Naive thymus-derived CD4-positive, alpha-beta T cell (primary cell): Measurements from ENCODE around the gene BCDIN3D. TPM values are rescaled to one million over a fixed set of nuclear protein-coding genes. Genes with fewer than 3 reads are reported as not detected.
A peak's percentile ranks its signal among the peaks of the same experiment; 100 is the strongest.

Source experiments
- ATAC-seq: fragments of 150-1000 bp; cut with Tn5 transposase; 2 replicates; pipeline ENCODE4 v1.10.0; 2021; ENCODE audit warnings: mild to moderate bottlenecking, moderate library complexity
- CTCF ChIA-PET: fragments of 350-600 bp; sonication (Branson Sonifier 250); formaldehyde crosslinking; loops from one replicate; lab custom pipeline; 2021; ENCODE audit warnings: antibody characterized with exemption; lab: Charles Lee
- POLR2A ChIA-PET: fragments of 350-600 bp; sonication (Branson Sonifier 250); formaldehyde crosslinking; loops from one replicate; lab custom pipeline; 2021; ENCODE audit warnings: antibody characterized with exemption, inconsistent platforms; lab: Charles Lee
- DNase-seq, 9 donors: peaks; one replicate each; pipeline versions ENCODE4 v3.0.0 to v3.0.0-alpha.2; 2020 to 2022; ENCODE audit warnings: mixed read lengths in 1 of 9
- H3K27ac ChIP-seq: one replicate; pipeline ENCODE4 v1.7.0; 2013; ENCODE audit warnings: mild to moderate bottlenecking, low read depth, low read length, moderate library complexity
- H3K27me3 ChIP-seq, 2 donors: one replicate each; pipeline ENCODE4 v1.7.0; 2013; ENCODE audit warnings: low read length in 2 of 2, mild to moderate bottlenecking in 2 of 2, moderate library complexity in 2 of 2; ENCODE audit not compliant: control insufficient read depth in 2 of 2, insufficient read depth in 2 of 2
- H3K36me3 ChIP-seq, 3 experiments: 1 replicate in 2 of 3; 2 replicates in 1 of 3; pipeline ENCODE4 v1.7.0; 2013; ENCODE audit warnings: low read length in 3 of 3, mild to moderate bottlenecking in 3 of 3, moderate library complexity in 1 of 3; ENCODE audit not compliant: insufficient read depth in 3 of 3, control insufficient read depth in 2 of 3
- H3K4me1 ChIP-seq, 2 donors: one replicate each; pipeline ENCODE4 v1.7.0; 2013; ENCODE audit warnings: low read length in 2 of 2, mild to moderate bottlenecking in 2 of 2, moderate library complexity in 1 of 2; ENCODE audit not compliant: control insufficient read depth in 2 of 2, insufficient read depth in 2 of 2
- H3K4me3 ChIP-seq: 2 replicates; pipeline ENCODE4 v1.7.0; 2013; ENCODE audit warnings: mild to moderate bottlenecking, low read length
- H3K9me3 ChIP-seq, 3 experiments: 1 replicate in 2 of 3; 2 replicates in 1 of 3; pipeline ENCODE4 v1.7.0; 2013; ENCODE audit warnings: low read length in 3 of 3; ENCODE audit not compliant: control insufficient read depth in 2 of 3
- H3K27ac Mint-ChIP-seq, 9 donors: one replicate each; pipeline ENCODE4 v1.8.0; 2020 to 2022; ENCODE audit warnings: mixed read lengths in 9 of 9, mild to moderate bottlenecking in 8 of 9, moderate library complexity in 5 of 9, inconsistent platforms in 2 of 9
- H3K27me3 Mint-ChIP-seq, 5 donors: one replicate each; pipeline ENCODE4 v1.8.0; 2021 to 2022; ENCODE audit warnings: mixed read lengths in 5 of 5, mild to moderate bottlenecking in 1 of 5
- H3K36me3 Mint-ChIP-seq, 5 donors: one replicate each; pipeline ENCODE4 v1.8.0; 2020 to 2022; ENCODE audit warnings: mixed read lengths in 5 of 5, mild to moderate bottlenecking in 3 of 5, inconsistent platforms in 1 of 5
- H3K4me1 Mint-ChIP-seq, 7 donors: one replicate each; pipeline ENCODE4 v1.8.0; 2020 to 2022; ENCODE audit warnings: mixed read lengths in 7 of 7, mild to moderate bottlenecking in 3 of 7, inconsistent platforms in 1 of 7
- H3K4me3 Mint-ChIP-seq, 10 donors: one replicate each; pipeline ENCODE4 v1.8.0; 2020 to 2022; ENCODE audit warnings: mild to moderate bottlenecking in 10 of 10, mixed read lengths in 10 of 10, moderate library complexity in 6 of 10, inconsistent platforms in 2 of 10
- H3K9me3 Mint-ChIP-seq, 11 donors: one replicate each; pipeline ENCODE4 v1.8.0; 2020 to 2022; ENCODE audit warnings: mixed read lengths in 11 of 11, mild to moderate bottlenecking in 4 of 11, inconsistent platforms in 1 of 11, moderate library complexity in 1 of 11
- intact Hi-C, 2 donors: fragments of 100-400 bp; cut with micrococcal nuclease; formaldehyde crosslinking; loops; one replicate each; pipeline ENCODE4 v1.15.1; 2023
- polyA plus RNA-seq, 2 donors: library from polyadenylated mRNA; unstranded; fragments of 300-500 nt; fragmentation: Illumina TruSeq; gene quantifications; one replicate each; pipeline ENCODE4 v1.2.3, GENCODE V29; 2021
- total RNA-seq, 6 experiments: library from RNA in 5 of 6; stranded (reverse) in 5 of 6; gene quantifications; 1 replicate in 5 of 6; 2 replicates in 1 of 6; pipeline ENCODE4 v1.2.3 and lab custom pipeline; 2021 to 2026

BCDIN3D gene
- total and polyA plus RNA-seq, 7 experiments from 2014 or later = 3.7 to 17.4 (median 6.8) TPM

DNA sequence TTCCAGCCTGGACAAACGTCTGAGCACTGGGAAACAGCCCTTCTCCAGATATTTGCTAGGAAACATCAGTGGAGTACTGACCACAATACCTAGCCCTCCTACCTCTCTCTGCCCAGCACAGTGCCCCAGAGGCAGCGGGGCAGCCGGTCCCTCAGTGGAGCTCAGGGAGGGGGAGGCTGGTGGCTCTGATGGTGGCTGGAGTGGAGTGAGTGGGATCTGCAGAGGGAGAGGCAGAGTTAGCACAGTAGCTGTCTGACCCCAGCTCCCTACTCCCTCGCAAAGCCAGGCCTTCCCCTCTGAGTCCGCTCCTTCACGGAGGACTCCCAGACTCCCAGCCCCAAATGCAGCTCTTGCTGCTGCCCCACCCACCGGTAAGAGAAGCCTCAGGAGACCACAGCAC lies 44.7 kb downstream of the BCDIN3D start:
- ChIA-PET CTCF (interaction anchor here (0.5 kb wide), 1 partner anchor 38 kb away, joined by 4 read pairs; no protein-coding TSS in a partner anchor), POLR2A (interaction anchor here (0.7 kb wide), 1 partner anchor 11 kb away, joined by 3 read pairs; no protein-coding TSS in a partner anchor)
- H3K4me1 ChIP-seq = no peaks in the 10 kb centered on the region
- H3K4me1 Mint-ChIP-seq = peaks cover 0 to 1% (median 0%) of the 10 kb centered on the region in 7 donors
- no peak for DNase-seq
- no peak overlapping the region for H3K27ac ChIP-seq
- peaks cover 0 to 24% (median 0%) of the 10 kb centered on the region in 5 donors for H3K36me3 Mint-ChIP-seq
- H3K9me3 Mint-ChIP-seq = no peaks in the 10 kb centered on the region
- intact Hi-C loops = no loop called here
- H3K9me3 ChIP-seq = no peaks in the 10 kb centered on the region
- no peaks in the 10 kb centered on the region for H3K27me3 ChIP-seq
- no peak overlapping the region for H3K27ac Mint-ChIP-seq
- no peak overlapping the region for H3K4me3 Mint-ChIP-seq
- no peak for ATAC-seq
- H3K4me3 ChIP-seq = no peak overlapping the region
- no peaks in the 10 kb centered on the region for H3K27me3 Mint-ChIP-seq
- H3K36me3 ChIP-seq = peaks cover 0 to 52% (median 0%) of the 10 kb centered on the region in 3 experiments

DNA sequence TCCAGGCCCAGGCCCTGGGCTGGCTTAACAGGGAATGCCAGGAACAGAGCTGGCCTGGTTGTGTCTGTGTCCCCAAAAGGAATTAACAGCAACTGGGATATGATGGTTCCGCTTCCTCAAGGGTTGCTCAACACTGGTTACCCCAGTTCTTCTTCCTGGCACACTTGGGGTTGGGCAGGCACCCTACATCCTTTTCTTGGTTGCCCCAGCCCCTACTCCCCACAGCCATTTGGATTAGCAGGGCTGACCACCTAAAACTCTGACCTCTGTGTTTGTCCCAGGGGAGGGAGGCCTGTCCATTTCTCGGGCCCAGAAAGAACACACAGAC lies 45.5 kb downstream of the BCDIN3D start:
- Histone ChIP-seq H3K36me3 (peaks cover 0 to 50% (median 0%) of the 10 kb centered on the region in 3 experiments), H3K4me1 (no peaks in the 10 kb centered on the region), H3K4me3 (no peak overlapping the region), H3K27me3 (no peaks in the 10 kb centered on the region), H3K27ac (no peak overlapping the region), H3K9me3 (no peaks in the 10 kb centered on the region)
- DNase-seq (no peak), ATAC-seq (peak; percentile 49)
- Mint-ChIP-seq H3K4me3 (no peak overlapping the region), H3K4me1 (peaks cover 0 to 1% (median 0%) of the 10 kb centered on the region in 7 donors), H3K9me3 (no peaks in the 10 kb centered on the region), H3K36me3 (peaks cover 0 to 19% (median 0%) of the 10 kb centered on the region in 5 donors), H3K27me3 (no peaks in the 10 kb centered on the region), H3K27ac (no peak overlapping the region)
- ChIA-PET POLR2A (no interaction called here), CTCF (no interaction called here)
- intact Hi-C loops = no loop called here

DNA sequence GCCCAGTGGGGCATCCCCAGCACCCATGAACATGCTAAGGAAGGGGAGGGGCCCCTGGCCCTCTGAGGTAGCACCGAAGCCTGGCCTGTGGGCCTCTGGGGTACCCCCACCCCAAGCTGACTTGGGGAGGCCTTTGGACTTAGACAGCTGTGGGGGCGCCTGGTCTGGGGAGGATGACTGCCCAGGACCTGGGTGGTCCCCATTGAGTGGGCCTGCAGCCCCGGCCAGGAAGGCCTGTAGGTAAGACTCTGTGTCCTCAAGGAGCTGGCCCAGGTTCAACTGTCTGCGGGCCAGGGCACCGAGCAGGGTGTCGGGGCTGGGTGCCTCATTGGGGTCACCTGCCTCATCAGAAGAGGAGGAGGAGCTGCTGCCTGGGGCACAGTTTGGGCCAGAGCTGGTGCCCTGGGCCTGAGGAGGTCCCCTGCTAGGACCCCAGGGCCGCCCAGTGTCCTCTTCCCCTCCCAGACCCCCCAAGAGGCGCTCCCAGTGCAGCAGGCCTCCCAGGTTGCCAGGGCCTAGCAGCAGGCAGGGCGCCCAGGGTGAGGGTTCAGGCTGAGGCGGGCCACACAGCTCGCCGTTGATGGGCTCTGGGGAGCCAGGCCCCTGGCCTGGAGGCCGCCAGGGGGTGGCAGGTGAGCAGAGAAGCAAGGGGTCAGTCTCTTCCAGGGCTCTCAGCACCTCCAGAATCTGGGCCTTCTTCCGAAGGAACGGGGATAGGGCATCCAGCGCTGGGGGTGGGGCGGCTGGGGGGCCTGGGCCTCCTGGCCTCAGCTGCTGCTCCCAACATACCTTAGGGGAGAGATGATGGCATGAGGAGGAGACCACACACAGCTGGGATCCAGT lies 46.1 kb downstream of the BCDIN3D start:
- intact Hi-C loops = no loop called here
- H3K4me3 Mint-ChIP-seq = no peak overlapping the region
- no peaks in the 10 kb centered on the region for H3K27me3 ChIP-seq
- DNase-seq (no peak), ATAC-seq (no peak)
- CTCF ChIA-PET = interaction anchor here (0.6 kb wide), 1 partner anchor 21 kb away, joined by 3 read pairs; no protein-coding TSS in a partner anchor
- POLR2A ChIA-PET = no interaction called here
- H3K27me3 Mint-ChIP-seq = no peaks in the 10 kb centered on the region
- peaks cover 0 to 19% (median 0%) of the 10 kb centered on the region in 5 donors for H3K36me3 Mint-ChIP-seq
- no peak overlapping the region for H3K4me3 ChIP-seq
- no peaks in the 10 kb centered on the region for H3K4me1 ChIP-seq
- H3K9me3 ChIP-seq = no peaks in the 10 kb centered on the region
- H3K36me3 ChIP-seq = peaks cover 0 to 47% (median 0%) of the 10 kb centered on the region in 3 experiments
- H3K27ac Mint-ChIP-seq = peak overlapping the region in 1 of 9 donors; percentile 36
- no peaks in the 10 kb centered on the region for H3K9me3 Mint-ChIP-seq
- no peak overlapping the region for H3K27ac ChIP-seq
- peaks cover 0 to 1% (median 0%) of the 10 kb centered on the region in 7 donors for H3K4me1 Mint-ChIP-seq

DNA sequence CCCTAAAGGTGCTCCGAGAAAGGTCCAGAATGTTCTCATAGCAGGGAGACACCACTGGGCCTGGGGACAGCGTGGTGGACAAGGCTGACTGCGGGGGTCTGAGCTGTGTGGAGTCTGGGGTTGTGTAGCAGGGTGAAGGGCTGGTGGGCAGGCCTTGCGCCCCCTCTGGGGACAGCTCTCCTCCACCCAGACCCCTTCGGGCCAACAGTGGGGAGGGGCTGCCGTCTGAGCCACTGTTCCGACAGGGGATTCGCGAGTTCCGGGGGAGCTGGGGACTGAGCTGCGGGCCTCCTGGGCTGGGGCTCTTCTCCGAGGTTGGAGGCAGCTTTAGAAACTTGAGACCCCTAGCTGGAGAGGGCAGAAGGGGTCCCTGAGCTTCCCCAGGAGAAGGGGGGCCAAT lies 46.8 kb downstream of the BCDIN3D start:
- no peaks in the 10 kb centered on the region for H3K9me3 Mint-ChIP-seq
- no peaks in the 10 kb centered on the region for H3K27me3 Mint-ChIP-seq
- Histone ChIP-seq H3K9me3 (no peaks in the 10 kb centered on the region), H3K4me1 (no peaks in the 10 kb centered on the region), H3K36me3 (peaks cover 0 to 40% (median 0%) of the 10 kb centered on the region in 3 experiments), H3K27me3 (no peaks in the 10 kb centered on the region), H3K27ac (no peak overlapping the region), H3K4me3 (no peak overlapping the region)
- ChIA-PET POLR2A (no interaction called here), CTCF (no interaction called here)
- no peak overlapping the region for H3K4me3 Mint-ChIP-seq
- peak overlapping the region in 1 of 9 donors; percentile 36 for H3K27ac Mint-ChIP-seq
- H3K4me1 Mint-ChIP-seq = no peaks in the 10 kb centered on the region
- H3K36me3 Mint-ChIP-seq = peaks cover 0 to 13% (median 0%) of the 10 kb centered on the region in 5 donors
- DNase-seq (no peak), ATAC-seq (no peak)
- intact Hi-C loops = no loop called here

DNA sequence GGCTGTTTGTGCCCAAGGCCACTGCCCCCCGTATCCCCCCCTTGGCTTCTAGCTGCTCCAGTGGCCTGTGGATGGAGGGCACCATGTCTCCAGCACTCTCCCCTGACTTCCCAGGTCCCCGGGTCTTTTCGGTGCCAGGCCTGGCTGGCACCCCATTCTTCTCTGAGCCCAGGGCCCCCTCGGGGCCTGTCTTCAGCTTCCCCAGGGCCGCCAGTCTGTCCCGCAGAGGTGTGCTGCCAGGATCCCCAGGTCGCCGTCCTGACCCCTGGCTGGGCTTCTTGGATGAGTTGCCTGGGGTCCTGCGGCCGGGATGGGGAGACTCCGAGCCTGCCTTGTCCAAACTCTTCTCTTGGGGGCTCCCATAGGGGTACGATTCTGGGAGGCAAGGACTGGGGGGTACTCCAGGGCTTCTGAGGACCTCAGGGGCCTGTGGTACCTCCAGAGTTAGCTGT lies 47.2 kb downstream of the BCDIN3D start:
- Mint-ChIP-seq H3K27me3 (no peaks in the 10 kb centered on the region), H3K27ac (no peak overlapping the region), H3K9me3 (no peaks in the 10 kb centered on the region), H3K4me3 (no peak overlapping the region), H3K36me3 (peaks cover 0 to 13% (median 0%) of the 10 kb centered on the region in 5 donors), H3K4me1 (no peaks in the 10 kb centered on the region)
- DNase-seq = no peak
- Histone ChIP-seq H3K9me3 (no peaks in the 10 kb centered on the region), H3K36me3 (peaks cover 0 to 36% (median 0%) of the 10 kb centered on the region in 3 experiments), H3K27me3 (no peaks in the 10 kb centered on the region), H3K27ac (no peak overlapping the region), H3K4me1 (no peaks in the 10 kb centered on the region), H3K4me3 (no peak overlapping the region)
- ATAC-seq = no peak
- POLR2A ChIA-PET = no interaction called here
- intact Hi-C loops = no loop called here
- CTCF ChIA-PET = no interaction called here

DNA sequence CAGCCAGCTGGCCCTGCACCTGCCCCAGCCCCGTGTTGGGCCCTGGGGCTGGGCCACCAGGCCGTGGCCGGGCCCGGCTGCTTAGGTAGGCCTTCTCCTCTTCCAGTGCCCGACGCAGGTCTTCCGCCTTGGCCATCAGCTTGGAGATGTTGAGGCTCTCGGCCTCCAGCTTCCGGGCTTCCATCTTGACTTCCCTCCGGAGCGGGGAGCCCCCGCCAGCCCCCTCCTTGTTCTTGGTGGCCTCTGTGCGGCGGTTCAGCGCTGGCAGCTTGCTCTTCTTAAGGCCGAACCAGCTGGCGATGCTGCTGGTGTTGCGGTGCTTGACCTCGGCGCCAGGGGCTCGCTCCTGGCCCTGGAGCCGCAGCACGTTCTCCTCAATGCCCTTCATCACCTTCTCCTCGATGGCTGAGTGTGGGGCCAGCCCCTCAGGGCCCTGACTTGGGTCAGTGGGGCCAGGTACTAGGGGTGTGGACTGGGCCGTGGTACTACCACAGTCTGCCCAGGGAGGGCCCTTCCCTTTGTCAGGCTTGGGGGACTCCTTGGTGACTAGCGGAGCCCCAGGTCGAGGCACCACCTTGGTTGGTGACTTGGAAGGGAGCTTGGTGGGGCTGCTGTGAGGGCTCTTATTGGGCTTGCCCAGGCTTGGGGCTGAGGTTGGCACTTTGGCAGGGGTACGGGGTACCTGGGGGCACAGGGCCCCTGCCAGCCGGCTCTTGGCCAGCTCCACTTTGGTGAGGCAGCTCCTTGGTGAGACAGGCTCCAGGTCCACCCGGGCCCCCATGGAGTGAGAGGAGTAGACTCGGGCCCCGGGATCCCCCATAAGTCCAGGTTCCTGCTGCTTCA lies 47.9 kb downstream of the BCDIN3D start:
- H3K27ac Mint-ChIP-seq = peak overlapping the region in 1 of 9 donors; percentile 33
- H3K36me3 Mint-ChIP-seq = peaks cover 0 to 14% (median 3%) of the 10 kb centered on the region in 5 donors
- intact Hi-C loops = no loop called here
- POLR2A ChIA-PET = no interaction called here
- Histone ChIP-seq H3K4me3 (no peak overlapping the region), H3K36me3 (peaks cover 0 to 34% (median 0%) of the 10 kb centered on the region in 3 experiments), H3K27me3 (no peaks in the 10 kb centered on the region), H3K9me3 (no peaks in the 10 kb centered on the region), H3K27ac (no peak overlapping the region), H3K4me1 (no peaks in the 10 kb centered on the region)
- ATAC-seq (no peak), DNase-seq (no peak)
- no peak overlapping the region for H3K4me3 Mint-ChIP-seq
- no peaks in the 10 kb centered on the region for H3K27me3 Mint-ChIP-seq
- H3K4me1 Mint-ChIP-seq = no peaks in the 10 kb centered on the region
- CTCF ChIA-PET = no interaction called here
- H3K9me3 Mint-ChIP-seq = no peaks in the 10 kb centered on the region
